Measurements from ENCODE around the gene SPHKAP.

SPHKAP gene

DNA sequence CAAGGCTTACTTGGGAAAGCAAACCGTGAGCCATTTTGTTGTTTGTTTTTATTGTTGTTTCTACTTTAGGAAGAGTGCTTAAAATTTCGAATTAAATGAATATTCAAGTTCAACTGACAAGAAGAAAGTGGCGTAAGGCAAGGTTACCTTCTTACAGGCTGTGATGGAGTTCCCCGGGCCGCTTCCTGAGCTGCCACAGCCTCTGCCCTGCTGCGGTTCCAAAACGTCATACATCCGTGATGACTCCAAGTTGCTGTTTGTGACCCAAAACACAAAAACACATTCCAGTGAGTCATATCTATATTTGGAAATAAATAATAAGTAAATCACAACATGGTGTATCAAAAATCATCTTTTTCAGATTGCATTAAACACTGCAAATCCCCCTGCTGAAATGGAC, 49.7 kb downstream of the SPHKAP start:
- DNase-seq (ENCODE audit: low read depth) = no peak
- no peak overlapping the region for H3K4me3 ChIP-seq (ENCODE audit: low read depth, low read length)
- TF ChIP-seq, protein P1, sequence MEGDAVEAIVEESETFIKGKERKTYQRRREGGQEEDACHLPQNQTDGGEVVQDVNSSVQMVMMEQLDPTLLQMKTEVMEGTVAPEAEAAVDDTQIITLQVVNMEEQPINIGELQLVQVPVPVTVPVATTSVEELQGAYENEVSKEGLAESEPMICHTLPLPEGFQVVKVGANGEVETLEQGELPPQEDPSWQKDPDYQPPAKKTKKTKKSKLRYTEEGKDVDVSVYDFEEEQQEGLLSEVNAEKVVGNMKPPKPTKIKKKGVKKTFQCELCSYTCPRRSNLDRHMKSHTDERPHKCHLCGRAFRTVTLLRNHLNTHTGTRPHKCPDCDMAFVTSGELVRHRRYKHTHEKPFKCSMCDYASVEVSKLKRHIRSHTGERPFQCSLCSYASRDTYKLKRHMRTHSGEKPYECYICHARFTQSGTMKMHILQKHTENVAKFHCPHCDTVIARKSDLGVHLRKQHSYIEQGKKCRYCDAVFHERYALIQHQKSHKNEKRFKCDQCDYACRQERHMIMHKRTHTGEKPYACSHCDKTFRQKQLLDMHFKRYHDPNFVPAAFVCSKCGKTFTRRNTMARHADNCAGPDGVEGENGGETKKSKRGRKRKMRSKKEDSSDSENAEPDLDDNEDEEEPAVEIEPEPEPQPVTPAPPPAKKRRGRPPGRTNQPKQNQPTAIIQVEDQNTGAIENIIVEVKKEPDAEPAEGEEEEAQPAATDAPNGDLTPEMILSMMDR (IDR thresholded peaks at IDR 0.05; ENCODE audit: low read depth, low read length, missing control alignments) = no peak

DNA sequence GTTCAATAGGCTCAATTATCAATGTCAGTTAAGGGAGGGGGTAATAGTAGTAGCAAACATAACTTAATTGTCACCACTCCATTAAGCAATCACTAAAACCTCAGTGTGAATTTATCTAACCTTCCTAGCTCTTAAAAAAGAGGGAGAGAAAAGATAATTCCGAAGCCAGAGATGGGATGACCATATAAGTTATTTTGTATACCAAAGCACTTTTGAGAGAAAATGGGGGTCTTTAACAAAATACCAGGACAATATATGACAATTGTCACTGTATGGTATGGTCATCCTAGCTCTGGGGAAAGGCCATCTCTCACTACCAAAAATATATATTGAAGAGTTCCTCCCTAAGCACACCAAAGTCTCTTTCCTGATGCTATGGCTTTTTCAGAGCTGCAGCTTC, 55.1 kb downstream of the SPHKAP start:
- TF ChIP-seq, protein P1 (IDR thresholded peaks at IDR 0.05; ENCODE audit: low read depth, low read length, missing control alignments) = no peak
- H3K4me3 ChIP-seq (ENCODE audit: low read depth, low read length) = no peak overlapping the region
- no peak for DNase-seq (ENCODE audit: low read depth)

DNA sequence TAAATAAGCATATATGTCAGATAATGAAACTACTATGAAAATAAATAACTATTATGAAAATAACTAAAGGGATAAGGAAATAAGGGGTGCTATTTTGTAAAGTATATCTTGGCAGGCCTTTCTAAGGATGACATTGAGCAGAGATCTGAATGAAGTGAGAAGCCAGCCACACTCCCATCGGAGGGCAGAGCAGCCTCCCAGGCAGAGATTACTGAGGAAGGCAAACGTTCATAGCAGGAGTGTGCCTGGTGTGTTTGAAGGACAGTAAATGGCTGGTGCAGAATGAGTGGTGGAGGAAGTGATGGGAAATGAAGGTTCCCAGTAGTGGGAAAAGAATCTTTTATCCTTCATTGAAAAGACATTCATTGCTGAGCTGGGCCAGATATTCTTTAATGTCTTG, 62.5 kb downstream of the SPHKAP start:
- no peak for DNase-seq (ENCODE audit: low read depth)
- TF ChIP-seq, protein P1 (IDR thresholded peaks at IDR 0.05; ENCODE audit: low read depth, low read length, missing control alignments) = no peak
- H3K4me3 ChIP-seq (ENCODE audit: low read depth, low read length) = no peak overlapping the region

DNA sequence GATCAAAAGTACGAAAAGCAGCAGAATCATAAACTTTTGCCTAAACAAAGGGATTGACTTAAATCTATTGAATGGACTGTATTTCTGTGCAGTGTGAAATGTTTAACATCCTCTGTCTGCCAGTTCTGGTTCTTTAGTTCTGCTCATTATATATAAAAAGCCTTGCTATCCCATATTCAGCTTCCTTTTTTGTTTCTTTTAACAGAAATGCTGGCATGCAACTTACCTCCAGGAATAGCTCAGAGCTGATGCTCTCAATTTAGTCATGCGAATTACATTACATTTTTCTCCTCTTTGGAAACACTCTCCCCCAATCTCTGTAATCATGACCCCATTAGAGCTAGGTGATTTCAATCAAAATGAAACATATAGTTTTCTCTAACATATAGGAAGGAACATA, 73.6 kb downstream of the SPHKAP start:
- TF ChIP-seq, protein P1 (IDR thresholded peaks at IDR 0.05; ENCODE audit: low read depth, low read length, missing control alignments) = no peak
- DNase-seq (ENCODE audit: low read depth) = no peak
- H3K4me3 ChIP-seq (ENCODE audit: low read depth, low read length) = no peak overlapping the region

DNA sequence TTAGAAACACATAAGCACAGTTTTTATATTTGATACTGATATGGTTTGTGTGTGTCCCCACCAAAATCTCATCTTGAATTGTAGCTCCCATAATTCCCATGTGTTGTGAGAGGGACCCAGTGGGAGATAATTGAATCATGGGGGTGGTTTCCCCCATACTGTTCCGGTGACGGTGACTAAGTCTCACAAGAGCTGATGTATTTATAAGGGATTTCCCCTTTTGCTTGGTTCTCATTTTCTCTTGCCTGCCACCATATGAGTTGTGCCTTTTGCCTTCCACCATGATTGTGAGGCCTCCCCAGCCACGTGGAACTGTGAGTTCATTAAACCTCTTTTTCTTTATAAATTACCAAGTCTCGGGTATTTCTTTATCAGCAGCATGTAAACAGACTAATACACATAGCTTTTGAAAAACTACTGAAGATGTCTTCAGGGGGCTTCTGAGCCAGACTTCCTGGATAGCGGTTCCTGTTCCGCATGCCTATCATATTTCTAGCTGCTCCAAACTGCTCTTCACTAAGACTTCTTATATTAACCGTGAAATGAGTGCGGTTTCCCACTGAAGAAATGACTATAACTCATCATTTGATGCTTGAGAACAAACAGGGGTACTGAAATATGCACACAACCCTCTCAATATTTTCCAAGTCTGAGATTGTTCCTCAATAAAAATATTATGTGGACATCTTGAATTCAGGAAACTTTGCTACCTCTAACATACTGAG, 75.8 kb downstream of the SPHKAP start:
- no peak overlapping the region for H3K4me3 ChIP-seq (ENCODE audit: low read depth, low read length)

DNA sequence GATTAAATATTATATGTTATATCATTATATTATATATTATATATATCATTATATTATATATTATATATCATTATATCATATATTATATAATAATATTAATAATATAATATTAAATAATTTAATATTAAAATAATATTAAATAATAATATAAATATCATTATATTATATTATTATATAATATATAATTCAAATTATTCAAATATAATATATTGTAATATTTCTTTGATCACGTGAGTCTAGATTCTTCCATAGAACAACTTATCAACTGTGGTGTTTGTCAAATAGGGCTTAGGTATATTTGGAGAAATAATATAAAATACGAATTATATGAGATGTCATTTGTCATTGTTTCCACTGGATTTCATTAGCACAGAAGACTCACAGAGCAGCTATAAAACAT, 77.3 kb downstream of the SPHKAP start:
- H3K4me3 ChIP-seq (ENCODE audit: low read depth, low read length) = no peak overlapping the region
- DNase-seq (ENCODE audit: low read depth) = no peak
- TF ChIP-seq, protein P1 (IDR thresholded peaks at IDR 0.05; ENCODE audit: low read depth, low read length, missing control alignments) = no peak

More for the DNA sequence above, 75.8 kb downstream of the SPHKAP start:
- TF ChIP-seq, protein P1 (IDR thresholded peaks at IDR 0.05; ENCODE audit: low read depth, low read length, missing control alignments) = no peak
- DNase-seq (ENCODE audit: low read depth) = no peak

DNA sequence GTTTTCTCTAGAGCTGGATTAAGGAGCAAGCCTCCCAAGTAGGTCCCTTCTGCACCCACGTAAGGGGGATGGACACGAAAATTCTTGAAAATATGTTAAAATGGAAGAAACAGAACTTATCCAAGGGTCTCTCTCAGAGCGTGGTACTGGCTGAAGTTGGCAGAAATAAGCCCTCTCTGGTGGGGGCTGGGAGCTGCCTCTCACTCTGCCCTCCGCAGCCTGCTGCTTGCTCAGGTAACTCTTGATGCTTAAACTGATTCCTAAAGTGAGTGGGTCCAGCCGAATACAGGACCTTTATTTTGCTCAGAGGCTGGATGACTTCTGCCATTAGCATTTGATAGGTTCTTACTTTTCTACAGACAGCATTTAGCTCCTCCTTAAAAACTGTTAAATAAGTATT, 78.1 kb downstream of the SPHKAP start:
- DNase-seq (ENCODE audit: low read depth) = no peak
- TF ChIP-seq, protein P1 (IDR thresholded peaks at IDR 0.05; ENCODE audit: low read depth, low read length, missing control alignments) = no peak
- no peak overlapping the region for H3K4me3 ChIP-seq (ENCODE audit: low read depth, low read length)

Measured in GM12864 (cell line).